Mononuclear cell (primary cell): Measurements from ENCODE around the gene C16orf96. TPM values are rescaled to one million over a fixed set of nuclear protein-coding genes. Genes with fewer than 3 reads are reported as not detected.
A peak's percentile ranks its signal among the peaks of the same experiment; 100 is the strongest.

ENCODE experiments used
- H3K27me3 ChIP-seq: 2 replicates; pipeline ENCODE4 v1.6.0; 2011; ENCODE audit warnings: low read length, control low read depth; ENCODE audit not compliant: insufficient read depth
- H3K4me1 ChIP-seq: 2 replicates; pipeline ENCODE4 v1.5.1; 2011; ENCODE audit warnings: mild to moderate bottlenecking, low read length, control low read depth; ENCODE audit not compliant: insufficient read depth
- H3K4me3 ChIP-seq: 2 replicates; pipeline ENCODE4 v1.5.1; 2011; ENCODE audit warnings: mild to moderate bottlenecking, low read length, moderate library complexity
- H3K9me3 ChIP-seq: 2 replicates; pipeline ENCODE4 v1.5.1; 2011; ENCODE audit warnings: low read depth, mild to moderate bottlenecking, control low read depth, low read length
- total RNA-seq: library from RNA; depleted of rRNA; stranded (reverse); fragments of >200 nt; gene quantifications from one replicate; pipeline ENCODE4 v1.2.3, GENCODE V29; 2012

C16orf96 gene
- total RNA-seq, 1 donor: 0.42 TPM

GRCh38 chr16:4624015-4624826 is 68.1 kb downstream of the C16orf96 start, which contains the start of gene MGRN1:
Gene MGRN1 (plus strand): TSS chr16:4624826. CDS start chr16:4624961, 135 bp downstream.
- Histone ChIP-seq H3K4me1 (peaks cover 43% of the 10 kb centered on the region), H3K9me3 (no peaks in the 10 kb centered on the region), H3K27me3 (no peaks in the 10 kb centered on the region), H3K4me3 (peak within 1 kb of the TSS; percentile 88)

GRCh38 chr16:4624827-4625559 is 68.9 kb downstream of the C16orf96 start:
- Histone ChIP-seq H3K27me3 (no peaks in the 10 kb centered on the region), H3K4me3 (peak overlapping the region; percentile 88), H3K4me1 (peaks cover 43% of the 10 kb centered on the region)

GRCh38 chr16:4625560-4626159 is 69.5 kb downstream of the C16orf96 start:
- Histone ChIP-seq H3K27me3 (no peaks in the 10 kb centered on the region), H3K4me3 (peak overlapping the region; percentile 88), H3K4me1 (peaks cover 43% of the 10 kb centered on the region), H3K9me3 (no peaks in the 10 kb centered on the region)

More at GRCh38 chr16:4624827-4625559, 68.9 kb downstream of the C16orf96 start:
- H3K9me3 ChIP-seq: no peaks in the 10 kb centered on the region

- H3K9me3 ChIP-seq: no peaks in the 10 kb centered on the region
- no peak overlapping the region for H3K4me3 ChIP-seq
- no peaks in the 10 kb centered on the region for H3K27me3 ChIP-seq
- peaks cover 50% of the 10 kb centered on the region for H3K4me1 ChIP-seq
Observed at GRCh38 chr16:4626396-4626795, 70.3 kb downstream of the C16orf96 start.

- Histone ChIP-seq H3K4me1 (peaks cover 46% of the 10 kb centered on the region), H3K9me3 (no peaks in the 10 kb centered on the region), H3K27me3 (no peaks in the 10 kb centered on the region), H3K4me3 (peak overlapping the region; percentile 18)
Observed at GRCh38 chr16:4628283-4628682, 72.1 kb downstream of the C16orf96 start.

- H3K4me1 ChIP-seq: peaks cover 32% of the 10 kb centered on the region
- H3K9me3 ChIP-seq: no peaks in the 10 kb centered on the region
- no peak overlapping the region for H3K4me3 ChIP-seq
- H3K27me3 ChIP-seq: no peaks in the 10 kb centered on the region
Observed at GRCh38 chr16:4631444-4631843, 75.3 kb downstream of the C16orf96 start.

GRCh38 chr16:4633910-4634635 is 77.9 kb downstream of the C16orf96 start:
- Histone ChIP-seq H3K27me3 (no peaks in the 10 kb centered on the region), H3K9me3 (no peaks in the 10 kb centered on the region), H3K4me3 (no peak overlapping the region), H3K4me1 (peaks cover 13% of the 10 kb centered on the region)

- no peaks in the 10 kb centered on the region for H3K9me3 ChIP-seq
- no peak overlapping the region for H3K4me3 ChIP-seq
- no peaks in the 10 kb centered on the region for H3K27me3 ChIP-seq
- H3K4me1 ChIP-seq: peaks cover 13% of the 10 kb centered on the region
Observed at GRCh38 chr16:4634768-4635167, 78.6 kb downstream of the C16orf96 start.

- Histone ChIP-seq H3K27me3 (no peaks in the 10 kb centered on the region), H3K9me3 (no peaks in the 10 kb centered on the region), H3K4me3 (no peak overlapping the region)
Observed at GRCh38 chr16:4636196-4636595, 80.1 kb downstream of the C16orf96 start.

GRCh38 chr16:4637501-4638166 is 81.5 kb downstream of the C16orf96 start:
- Histone ChIP-seq H3K9me3 (no peaks in the 10 kb centered on the region), H3K27me3 (no peaks in the 10 kb centered on the region), H3K4me3 (no peak overlapping the region), H3K4me1 (peaks cover 33% of the 10 kb centered on the region)

More at GRCh38 chr16:4636196-4636595, 80.1 kb downstream of the C16orf96 start:
- H3K4me1 ChIP-seq: peaks cover 20% of the 10 kb centered on the region

GRCh38 chr16:4639899-4640509 is 83.9 kb downstream of the C16orf96 start:
- no peaks in the 10 kb centered on the region for H3K27me3 ChIP-seq
- H3K4me1 ChIP-seq: peaks cover 34% of the 10 kb centered on the region
- no peaks in the 10 kb centered on the region for H3K9me3 ChIP-seq
- H3K4me3 ChIP-seq: no peak overlapping the region

- Histone ChIP-seq H3K4me3 (no peak overlapping the region), H3K9me3 (no peaks in the 10 kb centered on the region), H3K4me1 (peaks cover 33% of the 10 kb centered on the region), H3K27me3 (no peaks in the 10 kb centered on the region)
Observed at GRCh38 chr16:4640572-4641305, 84.6 kb downstream of the C16orf96 start.

GRCh38 chr16:4641306-4641687 is 85.2 kb downstream of the C16orf96 start:
- no peaks in the 10 kb centered on the region for H3K9me3 ChIP-seq
- peaks cover 28% of the 10 kb centered on the region for H3K4me1 ChIP-seq
- H3K4me3 ChIP-seq: no peak overlapping the region
- no peaks in the 10 kb centered on the region for H3K27me3 ChIP-seq
